IPS DF 4.7 (cell line): ENCODE measurements around the gene PON1.

ENCODE experiments used
- DNase-seq: peaks from one replicate; pipeline ENCODE4 v3.0.0-alpha.2; 2013; ENCODE audit warnings: low spot score; ENCODE audit errors: extremely low read depth

PON1 gene

DNA sequence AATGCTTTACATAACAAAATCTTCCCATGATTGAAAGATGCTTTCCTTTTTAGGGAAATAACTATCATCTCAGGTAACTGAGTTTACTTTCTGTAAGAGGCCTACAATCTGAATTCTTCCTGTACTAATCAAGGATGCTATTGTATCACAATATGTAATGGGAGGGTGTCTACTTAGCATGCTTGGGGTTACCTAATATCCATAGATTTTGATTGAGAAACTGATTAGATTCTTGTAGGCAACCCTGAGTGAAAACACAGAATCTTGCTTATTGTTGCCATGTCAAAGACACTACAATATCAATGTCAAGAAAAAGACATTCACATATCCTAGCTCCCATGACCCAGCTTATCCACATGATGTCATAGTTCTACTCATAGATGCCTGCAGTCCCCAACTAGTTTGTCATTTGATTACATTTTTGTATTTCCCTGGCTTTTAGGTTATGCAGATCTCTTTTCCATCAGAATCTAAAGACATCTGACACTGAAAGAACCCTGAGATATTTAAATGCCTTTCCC lies 62.4 kb downstream of the PON1 start:
- DNase-seq = no peak

GRCh38 chr7:95255691-95256090 lies 68.6 kb downstream of the PON1 start:
- DNase-seq = no peak

DNA sequence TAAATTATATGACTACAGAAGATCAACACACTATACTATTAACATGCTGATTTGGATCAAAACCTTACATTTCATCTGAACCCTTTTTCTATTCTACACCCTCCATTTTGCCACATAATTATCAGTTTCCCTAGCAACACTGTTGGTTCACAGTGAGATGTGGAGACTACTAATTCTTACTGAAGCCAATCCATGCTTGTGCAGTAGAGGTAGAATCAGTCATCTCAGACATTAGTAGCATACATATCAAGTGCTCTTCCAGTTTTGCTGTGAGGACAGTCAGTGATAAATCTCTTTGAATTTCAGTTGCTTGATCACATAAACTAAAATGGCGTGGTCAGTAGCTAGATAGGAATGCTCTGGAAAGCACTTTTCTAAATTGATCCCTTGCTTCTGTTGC lies 70.3 kb downstream of the PON1 start:
- DNase-seq = no peak

- no peak for DNase-seq
Observed at GRCh38 chr7:95251966-95252365, 72.4 kb downstream of the PON1 start.

DNA sequence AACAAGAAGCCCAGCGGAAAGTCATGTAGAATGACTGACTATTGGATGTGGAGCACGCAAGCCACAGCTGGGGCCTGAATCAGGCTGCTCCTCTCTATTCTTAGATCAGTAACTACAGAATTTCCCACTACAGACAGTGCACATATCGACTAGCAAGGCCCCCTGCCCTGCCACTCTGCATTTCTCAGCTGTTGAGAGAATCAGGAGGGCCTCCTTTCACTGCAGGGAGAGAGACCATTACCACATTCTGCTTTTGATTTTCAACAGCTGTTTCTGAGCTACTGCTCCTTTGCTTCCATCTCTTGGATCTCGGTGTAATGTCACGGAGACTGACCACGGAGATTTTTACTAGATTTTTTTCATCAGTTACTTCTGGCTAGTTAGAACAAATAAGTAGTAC lies 73.8 kb downstream of the PON1 start:
- no peak for DNase-seq
